Liver (tissue), 3 donors: ENCODE results near the gene LOX.

Experiments used
- CTCF ChIP-seq: fragments of 150-350 bp; IDR thresholded peaks from 2 replicates; pipeline ENCODE4 v1.5.1; 2017; ENCODE audit warnings: improper control_type of control experiment, low read depth, low read length; ENCODE audit not compliant: missing input control
- JUND ChIP-seq, 2 donors: IDR thresholded peaks; 2 replicates each; pipeline ENCODE4 v1.6.1; 2016; ENCODE audit warnings: antibody characterized with exemption in 2 of 2
- MAX ChIP-seq: IDR thresholded peaks from 2 replicates; pipeline ENCODE4 v1.6.1; 2016; ENCODE audit warnings: antibody characterized with exemption
- RAD21 ChIP-seq, 2 donors: IDR thresholded peaks; 2 replicates each; pipeline ENCODE4 v1.6.1; 2016; ENCODE audit warnings: antibody characterized with exemption in 2 of 2, mild to moderate bottlenecking in 2 of 2
- donor health status: healthy.
- donor health status: healthy.

GRCh38 chr5:122105909-122106308 is 27.9 kb upstream of the LOX start:
- TF ChIP-seq CTCF (no peak), JUND (IDR thresholded peaks at IDR 0.05) (no peak), RAD21 (IDR thresholded peaks at IDR 0.05) (no peak), MAX (no peak)
